Hepatocyte (in vitro differentiated cells): ENCODE measurements around the gene NTRK3. TPM values are rescaled to one million over a fixed set of nuclear protein-coding genes. Genes with fewer than 3 reads are reported as not detected.
A peak's percentile ranks its signal among the peaks of the same experiment; 100 is the strongest.

Experiments
- DNase-seq: peaks from one replicate; pipeline ENCODE4 v3.0.0-alpha.2; 2016; ENCODE audit warnings: low spot score
- H2AFZ ChIP-seq: fragments of 200-600 bp; sonication (generic); 2 replicates; pipeline ENCODE4 v1.6.0; 2016; ENCODE audit warnings: antibody characterized with exemption, mild to moderate bottlenecking
- H3K27ac ChIP-seq: fragments of 200-600 bp; sonication (generic); 2 replicates; pipeline ENCODE4 v1.5.1; 2016; ENCODE audit warnings: mild to moderate bottlenecking
- H3K27me3 ChIP-seq: fragments of 200-600 bp; sonication (generic); 2 replicates; pipeline ENCODE4 v1.6.1; 2016
- H3K36me3 ChIP-seq: fragments of 200-600 bp; sonication (generic); replicated peaks from 2 replicates; pipeline ENCODE4 v1.5.1; 2016; ENCODE audit warnings: low read depth; ENCODE audit not compliant: insufficient read depth
- H3K4me1 ChIP-seq: fragments of 200-600 bp; sonication (generic); 2 replicates; pipeline ENCODE4 v1.5.1; 2016; ENCODE audit warnings: mild to moderate bottlenecking, moderate library complexity; ENCODE audit not compliant: insufficient read depth
- H3K4me2 ChIP-seq: fragments of 200-600 bp; sonication (generic); 2 replicates; pipeline ENCODE4 v1.6.0; 2016
- H3K4me3 ChIP-seq: fragments of 200-600 bp; sonication (generic); 2 replicates; pipeline ENCODE4 v1.5.1; 2016; ENCODE audit warnings: mild to moderate bottlenecking
- H3K79me2 ChIP-seq: fragments of 200-600 bp; sonication (generic); 2 replicates; pipeline ENCODE4 v1.6.0; 2017; ENCODE audit warnings: mild to moderate bottlenecking
- H3K9me2 ChIP-seq: fragments of 200-600 bp; sonication (generic); replicated peaks from 2 replicates; pipeline ENCODE4 v1.6.0; 2017; ENCODE audit warnings: mild to moderate bottlenecking; ENCODE audit not compliant: insufficient read depth
- H3K9me3 ChIP-seq: fragments of 200-600 bp; sonication (generic); 2 replicates; pipeline ENCODE4 v1.5.1; 2016; ENCODE audit warnings: low read depth, mild to moderate bottlenecking
- H4K20me1 ChIP-seq: fragments of 200-600 bp; sonication (generic); 2 replicates; pipeline ENCODE4 v1.6.0; 2016; ENCODE audit warnings: mild to moderate bottlenecking; ENCODE audit not compliant: insufficient read depth, poor library complexity, severe bottlenecking
- CTCF ChIP-seq: fragments of 200-600 bp; sonication (generic); IDR thresholded peaks from 2 replicates; pipeline ENCODE4 v1.5.1; 2016; ENCODE audit warnings: antibody characterized with exemption, mild to moderate bottlenecking; ENCODE audit not compliant: poor library complexity
- EZH2 ChIP-seq: fragments of 200-600 bp; sonication (generic); IDR thresholded peaks from 2 replicates; pipeline ENCODE4 v1.6.1; 2016; ENCODE audit warnings: antibody characterized with exemption, mild to moderate bottlenecking, borderline replicate concordance
- EZH2phosphoT487 ChIP-seq: fragments of 200-600 bp; sonication (generic); IDR thresholded peaks from one replicate; pipeline ENCODE4 v1.6.1; 2018; ENCODE audit warnings: antibody characterized with exemption, mild to moderate bottlenecking, low read depth, moderate library complexity; ENCODE audit not compliant: unreplicated experiment, severe bottlenecking
- WGBS: methylation state at CpG from one replicate; pipeline ENCODE4 v1.1.6; 2016; ENCODE audit warnings: low lambda C conversion rate; ENCODE audit errors: missing lambda C conversion rate; 5-methylcytosine and 5-hydroxymethylcytosine counted together
- polyA plus RNA-seq: library from polyadenylated mRNA; unstranded; fragments of >200 nt; fragmentation: Nextera tagmentation; extraction: Ambion mirVana; gene quantifications from 2 replicates; pipeline ENCODE4 v1.2.1, GENCODE V29; 2016
- total RNA-seq: library from RNA; depleted of rRNA; stranded (reverse); fragments of >200 nt; gene quantifications from 2 replicates; pipeline ENCODE4 v1.2.3, GENCODE V29; 2014

The NTRK3 gene
- total and polyA plus RNA-seq, 2 experiments from 2014 or later, result 4.9 to 5.6 TPM

DNA sequence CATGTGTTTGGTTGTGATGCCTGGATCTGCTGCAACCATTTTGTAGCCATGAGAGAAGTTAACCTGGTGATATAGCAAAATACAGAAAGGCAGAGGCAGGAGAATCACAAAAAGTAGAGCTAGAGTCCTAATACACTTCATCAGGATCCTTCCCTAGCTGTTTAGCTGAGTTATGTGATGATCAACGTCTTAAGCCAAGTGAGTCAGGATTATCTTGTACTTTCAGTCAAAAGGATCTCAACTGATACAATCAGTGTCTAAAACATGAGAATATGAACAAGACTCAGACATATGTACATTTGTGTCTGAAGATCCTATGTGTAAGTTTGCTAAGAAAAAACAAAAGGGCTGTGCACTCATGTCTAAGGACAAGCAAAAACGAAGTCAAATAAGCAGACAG is 236.9 kb downstream of the NTRK3 start:
- WGBS, result 77% methylated on average over 2 of the region's 2 CpGs
- Histone ChIP-seq H3K9me3 (no peaks in the 10 kb centered on the region), H2AFZ (no peak overlapping the region), H4K20me1 (no peaks in the 10 kb centered on the region), H3K4me3 (no peak overlapping the region), H3K27me3 (no peaks in the 10 kb centered on the region), H3K27ac (no peak overlapping the region), H3K36me3 (no peaks in the 10 kb centered on the region), H3K4me2 (no peak overlapping the region), H3K4me1 (no peaks in the 10 kb centered on the region), H3K79me2 (no peaks in the 10 kb centered on the region), H3K9me2 (no peaks in the 10 kb centered on the region)
- DNase-seq, result no peak
- TF ChIP-seq CTCF, result no peak
- TF ChIP-seq EZH2, result no peak
- no peak for TF ChIP-seq EZH2phosphoT487

GRCh38 chr15:88018869-88019641 is 237.5 kb downstream of the NTRK3 start:
- no peaks in the 10 kb centered on the region for H3K9me2 ChIP-seq
- no peak for TF ChIP-seq EZH2phosphoT487
- TF ChIP-seq CTCF, result no peak
- no peak for TF ChIP-seq EZH2
- WGBS, result 76% methylated on average over 1 of the region's 1 CpG
- H3K36me3 ChIP-seq, result no peaks in the 10 kb centered on the region
- no peak overlapping the region for H3K27ac ChIP-seq
- H3K27me3 ChIP-seq, result no peaks in the 10 kb centered on the region
- peak; percentile 13 for DNase-seq
- H3K79me2 ChIP-seq, result no peaks in the 10 kb centered on the region
- no peak overlapping the region for H3K4me3 ChIP-seq
- no peaks in the 10 kb centered on the region for H3K4me1 ChIP-seq
- no peaks in the 10 kb centered on the region for H3K9me3 ChIP-seq
- H3K4me2 ChIP-seq, result no peak overlapping the region
- no peak overlapping the region for H2AFZ ChIP-seq
- H4K20me1 ChIP-seq, result no peaks in the 10 kb centered on the region

DNA sequence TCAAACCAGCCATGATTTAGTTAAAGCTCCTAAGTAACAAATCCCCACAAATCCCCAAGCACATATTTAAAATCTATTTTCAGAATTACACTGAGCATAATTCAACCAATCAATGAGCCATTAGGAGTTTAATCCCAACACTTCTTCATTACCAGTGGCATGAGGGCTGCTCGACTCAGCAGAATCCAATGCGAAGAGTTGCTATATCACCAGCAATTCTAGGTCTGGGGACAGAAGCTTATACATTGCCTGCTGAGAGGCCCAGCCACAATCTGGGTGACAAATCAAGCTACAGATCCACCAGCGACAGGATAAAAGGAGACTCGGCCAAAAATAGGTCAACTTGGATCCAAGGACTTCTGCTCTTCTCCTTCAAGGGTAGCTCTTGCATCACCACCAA is 238.8 kb downstream of the NTRK3 start:
- Histone ChIP-seq H3K4me2 (no peak overlapping the region), H3K36me3 (no peaks in the 10 kb centered on the region), H3K79me2 (no peaks in the 10 kb centered on the region), H3K4me1 (no peaks in the 10 kb centered on the region), H4K20me1 (no peaks in the 10 kb centered on the region), H3K27ac (no peak overlapping the region), H3K27me3 (no peaks in the 10 kb centered on the region), H3K4me3 (no peak overlapping the region), H3K9me2 (no peaks in the 10 kb centered on the region), H3K9me3 (no peaks in the 10 kb centered on the region), H2AFZ (no peak overlapping the region)
- DNase-seq, result no peak
- 92% methylated on average over 4 of the region's 4 CpGs for WGBS
- TF ChIP-seq EZH2phosphoT487, result no peak
- TF ChIP-seq CTCF, result no peak
- no peak for TF ChIP-seq EZH2

DNA sequence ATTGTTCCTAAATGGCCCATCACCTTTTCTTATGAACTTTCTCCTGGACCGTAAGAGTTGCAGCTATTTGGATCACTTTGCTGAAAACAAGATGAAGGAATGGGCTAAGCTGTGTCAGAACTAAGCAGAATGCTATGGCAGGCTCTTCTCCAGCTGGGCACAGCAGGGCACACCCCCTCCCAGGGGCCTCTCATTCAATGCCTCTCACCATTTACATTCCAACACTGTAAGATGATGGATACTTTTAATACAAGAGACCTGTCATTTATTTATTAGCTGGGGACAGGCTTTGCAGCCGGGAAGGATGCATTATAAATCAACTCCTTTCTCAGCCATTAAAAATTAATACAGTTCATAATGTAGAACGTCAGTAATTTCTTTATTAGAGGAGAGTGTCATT is 240.1 kb downstream of the NTRK3 start:
- Histone ChIP-seq H3K79me2 (no peaks in the 10 kb centered on the region), H3K9me2 (no peaks in the 10 kb centered on the region), H3K27me3 (no peaks in the 10 kb centered on the region), H4K20me1 (no peaks in the 10 kb centered on the region), H3K4me2 (no peak overlapping the region), H3K36me3 (no peaks in the 10 kb centered on the region), H3K27ac (no peak overlapping the region), H3K4me1 (no peaks in the 10 kb centered on the region), H3K9me3 (no peaks in the 10 kb centered on the region), H3K4me3 (no peak overlapping the region), H2AFZ (no peak overlapping the region)
- TF ChIP-seq EZH2phosphoT487, result no peak
- no peak for TF ChIP-seq CTCF
- TF ChIP-seq EZH2, result no peak
- DNase-seq, result no peak
- 83% methylated on average over 3 of the region's 3 CpGs for WGBS
